Measurements from ENCODE around the gene CLCNKA.
"Not testable (repeated sequence)": the region's sequence is repeated elsewhere in the genome, so short reads cannot be mapped to it uniquely, and the experiment has no call there.

The CLCNKA gene

DNA sequence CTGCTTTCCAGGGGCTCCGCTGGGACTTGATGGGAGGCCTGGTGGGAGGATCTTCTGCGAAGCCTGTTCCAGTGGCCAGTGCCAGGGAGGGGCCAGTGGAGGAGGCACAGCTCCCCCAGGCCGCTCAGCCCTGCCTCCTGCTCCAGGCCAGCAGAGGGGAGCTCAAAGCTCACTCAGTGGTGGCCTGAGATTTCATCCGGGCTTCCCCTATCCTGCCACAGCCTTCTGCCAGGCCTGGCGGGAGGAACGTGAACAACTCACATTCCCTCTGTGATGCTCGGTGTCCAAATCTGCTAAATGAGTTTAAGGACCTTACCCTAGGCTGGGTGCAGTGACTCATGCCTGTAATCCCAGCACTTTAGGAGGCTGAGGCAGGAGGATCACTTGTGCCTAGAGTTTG is 25.0 kb downstream of the CLCNKA start:
- DNase-seq = no peak

DNA sequence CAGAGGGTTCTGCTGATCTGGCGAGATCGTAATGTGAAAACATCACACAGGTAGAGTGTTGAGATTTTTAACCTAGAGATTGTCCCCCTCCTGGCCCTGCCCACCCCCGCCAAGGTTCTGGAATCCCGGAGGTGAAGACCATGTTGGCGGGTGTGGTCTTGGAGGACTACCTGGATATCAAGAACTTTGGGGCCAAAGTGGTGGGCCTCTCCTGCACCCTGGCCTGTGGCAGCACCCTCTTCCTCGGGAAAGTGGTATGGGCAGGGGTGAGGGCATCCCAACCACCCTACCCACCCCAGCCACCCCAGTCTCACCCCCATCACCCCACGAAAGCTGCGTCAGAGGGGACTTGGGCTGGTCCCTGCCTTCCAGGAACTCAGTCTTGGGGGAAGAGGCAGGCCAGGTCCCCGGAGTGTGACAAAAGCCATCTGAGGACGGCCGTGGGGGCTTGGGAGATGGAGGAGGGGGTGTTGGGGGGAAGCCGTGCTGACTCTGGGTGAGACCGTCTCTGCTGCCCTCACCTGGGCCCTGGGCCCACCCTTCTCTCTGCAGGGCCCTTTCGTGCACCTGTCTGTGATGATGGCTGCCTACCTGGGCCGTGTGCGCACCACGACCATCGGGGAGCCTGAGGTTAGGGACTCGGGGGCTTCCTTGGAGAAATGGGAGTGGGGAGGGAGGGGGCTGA is 26.1 kb downstream of the CLCNKA start:
- no peak for DNase-seq

DNA sequence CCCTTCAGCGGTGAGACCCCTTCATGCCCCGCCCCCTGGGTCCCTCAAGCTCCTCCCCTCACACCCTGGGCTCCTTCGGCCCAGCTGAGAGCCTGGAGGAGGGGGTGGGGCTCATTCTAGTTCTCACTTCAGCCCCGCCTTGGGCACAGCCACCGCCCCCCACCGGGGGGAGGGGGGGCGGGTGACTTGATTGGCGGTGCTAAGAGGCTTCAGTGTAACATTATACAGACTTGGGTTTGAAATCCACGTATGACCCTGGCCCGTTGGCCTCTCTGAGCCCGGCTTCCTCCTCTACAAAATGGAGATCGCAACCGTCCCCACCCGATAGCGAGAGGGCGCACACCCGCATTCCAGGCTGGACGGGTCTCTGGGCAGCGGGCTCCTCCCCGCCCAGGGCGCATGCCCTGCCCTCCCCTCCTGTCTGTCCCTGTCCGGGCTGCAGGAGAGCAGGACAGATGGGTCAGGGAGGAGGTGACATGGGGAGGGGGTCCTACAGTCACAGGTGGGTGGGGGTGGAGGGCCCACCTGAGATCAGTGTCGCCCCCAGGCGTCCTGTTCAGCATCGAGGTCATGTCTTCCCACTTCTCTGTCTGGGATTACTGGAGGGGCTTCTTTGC is 26.8 kb downstream of the CLCNKA start:
- no peak for DNase-seq

DNA sequence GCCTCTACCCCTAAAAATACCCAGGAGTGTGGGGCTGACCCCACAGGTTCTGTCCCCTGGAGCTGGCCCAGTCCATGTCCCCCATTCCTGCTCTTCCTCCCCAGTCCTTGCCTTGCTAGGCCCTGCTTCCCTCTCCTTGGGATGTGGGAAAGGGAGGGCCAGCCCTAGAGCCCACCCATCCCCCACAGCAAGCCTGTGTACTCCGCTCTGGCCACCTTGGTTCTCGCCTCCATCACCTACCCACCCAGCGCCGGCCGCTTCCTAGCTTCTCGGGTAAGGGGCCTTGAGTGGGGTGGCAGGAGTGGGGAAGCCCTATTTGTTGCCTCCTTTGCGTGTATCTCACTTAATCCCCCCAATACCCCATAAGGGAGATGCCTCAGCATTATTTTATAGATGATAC is 28.5 kb downstream of the CLCNKA start:
- no peak for DNase-seq

DNA sequence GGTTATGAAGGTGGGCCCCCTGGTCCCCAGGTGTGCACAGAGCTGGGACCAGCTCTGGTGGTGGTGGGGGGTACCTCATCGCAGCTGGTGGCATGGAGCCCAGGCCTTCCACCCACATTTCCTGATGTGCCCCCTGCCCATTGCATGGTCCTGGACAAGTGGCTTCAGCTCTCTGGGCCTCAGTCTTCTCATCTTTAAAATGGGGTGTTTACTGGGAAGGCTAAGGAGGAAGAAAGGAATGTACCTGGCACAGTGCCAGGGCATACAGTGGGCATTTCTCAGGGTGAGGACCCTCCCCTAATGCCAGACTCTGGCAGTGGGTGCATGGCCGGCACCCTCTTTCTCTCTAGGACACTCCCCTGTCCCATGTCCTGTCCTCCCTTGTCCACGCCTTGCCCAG is 29.2 kb downstream of the CLCNKA start:
- DNase-seq = no peak

DNA sequence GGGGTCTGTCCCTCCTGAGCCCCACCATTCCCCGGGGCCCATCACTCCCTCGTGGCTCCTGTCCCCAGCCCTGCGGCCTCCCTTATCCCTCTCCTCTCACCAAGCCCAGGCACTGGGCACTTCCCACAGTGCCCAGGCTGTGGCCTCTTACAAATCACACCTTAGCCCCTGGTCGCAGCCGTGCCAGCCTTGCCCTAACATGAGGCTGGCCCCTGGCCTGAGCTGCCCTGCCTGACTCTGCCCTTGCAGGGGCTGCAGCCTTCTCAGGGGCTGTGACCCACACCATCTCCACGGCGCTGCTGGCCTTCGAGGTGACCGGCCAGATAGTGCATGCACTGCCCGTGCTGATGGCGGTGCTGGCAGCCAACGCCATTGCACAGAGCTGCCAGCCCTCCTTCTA is 30.1 kb downstream of the CLCNKA start:
- not testable (repeated sequence) for DNase-seq

DNA sequence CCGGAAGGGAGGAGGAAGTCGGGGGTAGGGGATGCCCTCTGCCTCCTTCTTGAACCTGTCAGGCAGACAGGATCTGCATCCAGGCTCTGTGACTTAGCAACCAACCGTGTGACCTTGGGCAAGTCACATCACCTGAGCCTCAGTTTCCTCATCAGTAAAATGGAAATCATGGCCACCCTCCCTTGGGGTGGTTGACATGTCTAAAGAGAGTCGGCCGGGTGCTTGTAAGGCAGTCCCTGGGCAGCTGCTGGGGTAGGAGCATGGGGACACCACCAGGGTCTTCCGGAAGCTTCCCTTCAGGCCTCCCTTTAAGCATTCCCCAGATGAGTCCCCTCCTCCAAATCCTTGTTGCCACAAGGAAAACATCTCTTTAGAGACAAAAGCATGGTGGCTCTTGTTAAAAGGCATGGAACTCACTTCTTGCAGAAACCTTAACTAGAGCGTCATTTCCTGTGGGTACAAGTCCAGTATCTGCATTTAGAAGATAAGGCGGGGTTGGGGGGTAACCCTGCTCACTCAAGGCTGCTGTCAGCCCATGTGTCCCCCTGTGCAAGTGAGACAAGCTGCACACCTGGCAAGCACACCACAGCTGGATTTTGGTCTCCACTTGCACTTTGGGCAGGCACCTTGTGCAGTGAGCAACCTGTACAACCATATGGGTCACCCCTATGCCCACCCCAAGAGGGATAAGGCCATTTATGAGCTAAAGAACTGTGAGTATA is 32.1 kb downstream of the CLCNKA start:
- DNase-seq = no peak

DNA sequence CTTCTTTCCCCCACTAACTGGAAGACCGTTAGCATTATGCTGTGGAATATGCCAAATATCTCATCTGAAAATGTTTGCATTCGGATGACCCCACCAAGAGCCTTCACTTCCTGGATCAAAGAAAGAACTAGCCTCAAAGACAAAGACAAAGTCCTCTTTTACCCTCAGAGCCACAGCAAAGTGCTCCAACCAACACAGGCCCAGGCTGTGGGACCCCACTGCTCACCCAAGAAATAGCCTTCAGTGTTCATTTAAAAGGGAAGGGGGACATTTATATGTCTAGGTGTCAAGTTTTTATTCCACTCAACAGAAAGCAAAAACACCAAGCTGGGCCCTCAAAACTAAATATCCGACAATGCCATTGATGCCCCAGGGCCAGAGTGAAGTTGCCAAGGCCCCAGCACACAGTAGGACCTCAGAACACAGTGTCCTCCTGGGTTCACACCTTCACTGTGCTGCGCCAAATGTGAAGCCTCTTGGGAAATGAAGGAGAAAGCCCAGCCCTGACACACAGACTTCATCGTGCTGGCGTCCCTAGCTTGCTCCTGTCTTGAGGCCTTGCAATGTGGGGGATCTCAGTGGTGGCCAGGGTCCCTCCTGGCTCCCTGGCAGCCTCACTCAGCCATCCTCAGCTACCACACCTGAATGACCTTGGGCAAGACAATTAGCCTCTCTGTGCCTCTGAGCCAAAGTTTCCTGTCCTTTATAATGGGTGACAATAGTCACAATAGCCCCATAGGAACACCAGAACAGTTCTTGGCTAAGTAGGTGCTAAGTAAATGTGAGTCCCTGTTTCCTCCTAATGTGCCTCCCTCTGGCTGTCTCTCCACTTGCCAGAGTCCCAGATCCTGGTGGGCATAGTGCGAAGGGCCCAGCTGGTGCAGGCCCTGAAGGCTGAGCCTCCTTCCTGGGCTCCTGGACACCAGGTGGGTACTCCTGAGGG is 33.0 kb downstream of the CLCNKA start:
- no peak for DNase-seq

DNA sequence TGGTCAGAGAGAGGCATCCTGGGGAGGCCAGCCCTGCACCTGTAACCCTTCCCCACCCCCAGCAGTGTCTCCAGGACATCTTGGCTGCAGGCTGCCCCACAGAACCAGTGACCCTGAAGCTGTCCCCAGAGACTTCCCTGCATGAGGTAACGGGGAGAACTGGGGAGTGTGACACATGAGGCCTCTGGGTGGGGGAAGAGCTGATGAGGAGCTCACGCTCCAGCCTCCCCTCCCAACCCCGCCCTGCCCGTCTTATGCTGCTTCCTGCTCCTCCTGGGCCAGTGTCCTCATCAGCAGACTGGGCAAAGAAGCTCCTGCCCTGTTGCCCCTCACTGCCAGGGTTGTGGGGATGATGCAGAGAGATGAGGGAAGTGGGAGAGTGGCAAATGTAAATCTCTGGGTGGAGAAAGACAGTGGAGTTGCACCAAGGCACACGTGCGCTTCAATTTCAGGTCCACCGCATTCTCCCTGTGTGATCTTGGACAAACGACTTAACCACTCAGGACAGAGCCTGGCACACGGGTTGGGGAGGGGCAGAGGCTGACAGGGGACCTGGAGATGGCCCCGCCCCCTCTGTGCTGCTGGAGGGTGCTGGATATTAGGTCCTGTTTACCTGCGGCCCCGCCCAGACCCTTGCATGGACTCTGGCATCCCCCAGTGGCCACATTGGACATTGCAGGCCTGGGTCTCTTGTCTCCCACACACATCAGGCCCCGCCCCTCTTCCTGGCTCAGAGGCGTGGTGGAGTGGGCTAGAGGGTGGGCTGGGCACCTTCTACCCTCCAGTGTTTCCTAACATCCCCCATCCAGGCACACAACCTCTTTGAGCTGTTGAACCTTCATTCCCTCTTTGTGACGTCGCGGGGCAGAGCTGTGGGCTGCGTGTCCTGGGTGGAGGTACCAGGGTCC is 34.0 kb downstream of the CLCNKA start:
- peak; percentile 92 for DNase-seq

DNA sequence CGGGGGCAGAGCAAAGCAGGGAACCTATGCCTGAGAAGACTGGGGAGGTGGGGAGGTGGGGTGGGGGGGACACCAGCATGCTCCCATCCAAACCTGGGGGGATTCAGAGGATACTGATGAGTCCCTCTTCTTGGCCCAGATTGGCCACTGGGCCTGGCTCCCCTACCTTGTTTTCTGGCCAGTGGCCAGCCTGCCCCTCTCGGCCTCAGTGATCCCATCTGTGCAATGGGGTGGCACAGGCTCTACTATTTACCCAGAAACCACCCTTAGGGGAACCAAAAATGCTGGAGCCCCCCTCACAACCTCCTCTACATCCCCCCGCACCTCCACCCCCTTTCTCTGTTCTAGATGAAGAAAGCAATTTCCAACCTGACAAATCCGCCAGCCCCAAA is 34.7 kb downstream of the CLCNKA start:
- not testable (repeated sequence) for DNase-seq

DNA sequence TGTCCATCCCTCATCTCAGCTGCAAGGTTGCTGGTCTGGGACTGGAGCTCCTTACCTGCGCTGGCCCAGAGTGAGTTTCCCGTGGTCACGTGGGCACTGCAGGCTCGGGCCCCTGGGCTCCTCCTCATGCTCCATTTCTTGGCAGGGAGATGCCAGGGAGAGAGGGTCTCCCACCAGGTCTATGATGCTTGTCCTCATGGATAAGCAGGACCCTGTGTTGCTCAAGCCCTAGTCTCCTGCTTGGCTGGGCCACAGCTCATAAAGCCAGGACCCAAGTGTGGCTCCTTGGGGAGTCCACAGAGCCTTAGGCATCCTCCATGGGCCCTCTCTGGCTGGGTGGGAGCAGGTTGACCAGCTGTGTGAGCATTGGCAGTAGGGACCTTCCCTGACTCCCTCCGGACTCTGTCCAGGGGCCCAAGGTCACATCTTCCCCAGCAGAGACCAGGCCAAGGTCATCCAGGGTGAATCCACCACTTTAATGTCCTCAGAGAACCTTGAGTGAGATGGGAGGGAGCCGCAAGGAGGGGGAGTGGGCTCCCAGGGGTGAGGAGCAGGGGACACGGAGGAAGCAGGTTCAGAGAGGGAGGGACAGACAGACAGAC is 35.6 kb downstream of the CLCNKA start:
- DNase-seq = not testable (repeated sequence)

DNA sequence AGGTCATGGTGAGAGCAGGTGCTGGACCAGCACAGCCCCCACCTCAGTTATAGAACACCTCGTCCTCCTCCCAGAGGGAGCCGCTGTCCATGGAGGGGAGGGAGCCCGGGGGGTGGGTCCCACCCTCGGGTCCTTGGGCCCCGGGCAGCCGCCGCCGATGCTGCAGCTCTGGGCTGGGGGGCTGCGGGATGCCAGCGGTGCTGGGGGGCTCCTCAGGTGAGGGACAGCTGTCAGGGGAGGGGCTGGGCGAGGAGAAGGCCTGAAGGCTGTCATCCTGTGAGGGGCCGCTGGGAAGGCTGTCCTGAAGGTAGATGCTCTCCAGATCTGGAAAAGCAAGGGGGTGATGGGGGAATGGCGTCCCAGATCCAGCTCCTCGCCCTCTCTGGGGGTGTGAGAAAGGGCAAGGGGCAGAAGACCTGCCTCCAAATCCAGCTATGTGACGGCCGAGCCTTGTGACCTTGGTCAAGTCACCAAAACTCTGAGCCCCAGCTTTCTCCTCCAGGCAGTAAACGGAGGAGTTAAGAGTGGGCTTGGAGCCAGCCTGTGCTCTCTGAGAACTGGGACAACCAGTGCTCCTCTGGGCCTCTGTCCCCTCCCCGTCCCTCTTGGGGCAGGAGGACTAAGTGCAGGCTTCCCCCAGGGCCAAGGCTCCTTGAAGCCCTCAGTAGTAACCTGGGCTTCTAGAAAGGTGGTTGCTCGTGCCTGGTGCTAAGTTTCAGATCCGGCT is 36.7 kb downstream of the CLCNKA start:
- DNase-seq = not testable (repeated sequence)

DNA sequence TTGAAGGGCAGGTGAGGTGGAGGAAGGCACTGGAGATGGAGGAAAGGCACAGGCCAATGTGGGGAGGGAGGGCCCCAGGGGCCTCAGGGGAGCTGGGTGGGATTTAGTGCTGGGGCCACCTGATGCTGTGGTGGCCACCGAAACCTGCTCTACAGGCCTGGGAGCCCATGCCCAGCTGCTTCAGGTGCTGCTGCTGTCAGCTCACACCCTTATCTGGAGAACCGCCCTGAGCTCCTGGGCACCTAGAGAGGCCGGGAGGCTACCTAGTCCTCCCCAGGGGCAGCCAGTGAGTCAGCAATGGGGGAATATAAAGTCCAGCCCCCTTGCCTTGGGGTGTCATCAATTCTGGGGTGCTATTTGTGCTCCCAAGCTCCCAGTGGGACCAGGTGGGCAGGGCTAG is 39.4 kb downstream of the CLCNKA start:
- no peak for DNase-seq

DNA sequence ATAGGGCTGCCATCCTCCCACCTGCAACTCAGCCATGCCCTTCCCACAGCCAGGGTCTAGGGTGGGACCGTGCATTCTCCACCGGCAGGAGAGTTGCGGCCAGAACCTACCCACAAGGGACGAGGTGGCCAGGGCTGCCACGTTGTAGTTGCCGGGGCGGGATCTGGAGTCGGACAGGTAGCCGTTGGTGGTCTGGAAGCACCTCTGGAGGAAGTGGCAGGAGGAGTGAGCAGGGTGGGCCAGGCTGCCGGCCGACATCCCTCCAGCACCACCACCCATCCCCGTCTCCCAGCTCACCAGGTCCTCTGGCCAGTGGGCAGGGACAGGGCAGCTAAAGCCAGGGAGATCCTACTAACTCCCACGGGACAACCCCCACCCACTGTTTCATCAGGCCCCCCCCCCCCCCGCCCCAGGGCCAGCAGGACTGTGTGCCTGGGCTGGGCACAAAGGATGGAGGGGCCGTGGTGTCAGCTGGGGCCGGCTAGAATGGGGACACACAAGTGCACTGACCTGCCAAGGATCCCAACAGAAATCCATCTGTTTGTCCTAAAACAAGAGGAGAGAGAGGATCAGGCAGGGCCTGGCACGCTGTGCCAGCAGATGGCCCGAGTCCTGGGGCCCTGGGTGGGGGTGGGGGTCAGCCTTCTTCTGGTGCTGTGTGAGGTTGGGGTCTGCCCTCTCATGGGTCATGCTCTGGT is 40.3 kb downstream of the CLCNKA start:
- not testable (repeated sequence) for DNase-seq

DNA sequence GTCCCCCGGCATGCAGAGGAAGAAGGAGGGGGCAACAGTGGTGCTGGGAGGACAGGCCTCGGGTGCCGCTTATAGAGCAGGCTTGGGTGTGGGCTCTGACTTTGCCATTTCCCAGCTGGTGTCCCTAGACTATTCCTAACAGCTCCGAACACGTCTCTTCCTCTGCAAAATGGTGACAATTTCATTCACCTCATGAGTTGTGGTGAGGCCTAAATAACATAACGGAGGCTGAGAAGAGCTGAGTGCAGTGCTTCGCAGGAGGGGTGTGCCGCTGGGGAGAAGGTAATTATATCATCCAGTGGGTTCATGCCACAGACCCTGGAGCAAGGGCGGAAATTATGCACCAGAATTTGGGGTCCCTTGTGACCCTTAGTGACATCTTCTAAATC is 40.8 kb downstream of the CLCNKA start:
- DNase-seq = not testable (repeated sequence)

DNA sequence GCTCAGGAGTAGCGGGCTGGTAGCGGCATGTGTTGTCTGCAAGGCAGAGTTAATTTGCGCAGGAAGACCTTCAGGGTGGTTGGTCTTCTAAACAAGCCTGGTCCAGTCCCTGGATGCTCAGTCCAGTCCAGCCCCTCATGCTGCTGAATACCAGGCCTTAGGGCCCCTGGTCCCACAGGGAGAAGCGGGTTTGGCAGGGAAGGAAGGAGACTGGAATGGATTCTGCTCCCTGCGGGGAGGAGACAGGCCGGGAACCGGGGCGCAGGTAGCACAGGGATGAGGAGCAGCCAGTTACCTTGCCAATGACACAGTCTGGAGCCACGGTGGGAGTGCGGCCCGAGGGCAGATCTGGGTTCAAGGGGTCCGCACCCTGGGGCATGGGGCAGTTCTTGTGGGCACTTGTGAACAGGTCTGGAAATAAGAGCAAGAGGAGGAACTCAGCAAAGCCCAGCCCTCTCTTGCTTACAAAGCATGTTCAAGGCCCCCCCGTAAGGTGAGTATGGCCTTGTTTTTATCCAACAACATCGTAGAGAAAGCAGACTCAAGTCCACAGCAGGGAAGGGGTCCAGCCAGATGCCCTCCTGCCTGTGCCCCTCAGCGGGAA is 41.5 kb downstream of the CLCNKA start:
- DNase-seq = no peak

DNA sequence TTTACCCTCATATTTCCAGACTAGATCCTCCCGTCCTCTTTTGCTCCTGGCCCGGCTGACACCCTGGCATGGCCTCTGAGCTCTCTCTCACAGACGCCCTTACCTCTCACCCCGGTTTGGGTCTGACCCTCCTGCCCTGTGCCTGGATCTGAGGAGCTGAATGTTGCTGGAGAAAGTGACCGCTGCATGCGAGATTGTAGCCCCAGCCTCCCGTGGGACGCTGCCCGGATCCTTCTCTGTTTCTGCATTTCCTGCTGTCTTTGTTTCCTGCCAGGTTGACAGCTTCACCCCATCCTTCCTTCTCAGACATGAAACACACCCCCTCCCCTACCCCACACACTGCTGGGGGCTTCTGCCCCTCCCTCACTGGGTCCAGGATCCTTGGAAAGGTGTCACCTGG is 42.1 kb downstream of the CLCNKA start:
- no peak for DNase-seq

DNA sequence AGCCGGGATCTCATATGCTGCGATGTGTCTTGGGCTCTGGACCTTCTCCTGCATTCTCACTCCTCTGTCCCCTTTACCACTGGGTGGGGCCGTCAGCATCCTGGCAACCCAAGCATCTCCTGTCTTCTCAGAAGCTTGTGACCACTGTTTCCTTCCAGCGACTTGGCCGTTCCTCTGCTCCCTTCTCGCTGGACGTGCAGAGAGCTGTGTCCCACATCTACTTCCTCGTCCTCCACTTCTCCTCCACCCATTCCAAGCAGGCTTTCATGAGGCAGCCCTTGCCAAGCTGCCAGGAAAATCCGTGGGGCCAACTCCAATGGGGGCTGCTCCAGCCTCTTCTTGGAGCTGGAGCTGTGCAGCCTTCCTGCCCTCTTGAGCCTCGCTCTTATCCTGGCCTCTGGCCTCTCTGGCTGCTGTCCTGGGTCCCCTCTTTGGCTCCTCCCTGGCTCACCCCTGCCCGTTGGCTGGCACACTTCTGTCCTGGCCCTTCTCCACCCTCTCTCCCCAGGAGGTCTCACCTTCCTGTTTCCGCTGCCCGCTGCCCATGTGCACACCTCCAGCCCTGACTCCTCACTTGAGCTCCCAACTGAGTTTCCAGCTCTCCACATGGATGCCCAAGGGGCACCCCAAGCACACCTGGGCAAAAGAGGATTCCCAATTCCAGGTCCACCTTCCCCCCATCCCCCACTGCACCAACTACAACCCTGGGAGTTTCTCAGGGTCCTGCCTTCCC is 42.9 kb downstream of the CLCNKA start:
- no peak for DNase-seq

DNA sequence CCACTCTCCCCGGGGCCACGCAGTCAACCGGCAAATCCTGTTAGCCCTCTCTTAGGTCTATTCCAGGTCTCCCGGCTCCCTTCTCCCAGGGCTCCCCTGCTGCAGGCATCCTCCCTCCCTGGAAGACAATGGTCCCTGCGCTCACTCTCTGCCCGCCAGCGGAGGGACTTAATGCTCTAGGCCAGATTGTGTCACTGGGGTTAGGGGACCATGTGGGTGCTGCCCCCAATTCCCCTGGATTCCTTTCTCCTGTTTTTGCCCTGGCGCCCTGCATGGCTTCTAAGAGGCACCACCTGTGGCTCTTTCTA is 43.4 kb downstream of the CLCNKA start:
- no peak for DNase-seq

Data from COR-L47 (cell line).